Transverse colon (tissue), 3 donors: Measurements from ENCODE around the gene LRIG1.

Experiments
- CTCF ChIP-seq, 5 experiments: fragments of 200-600 bp in 3 of 5; fragments of 450-650 bp in 2 of 5; sonication (generic) in 3 of 5; IDR thresholded peaks; 1 replicate in 2 of 5; 2 replicates in 3 of 5; pipeline ENCODE4 v1.5.1; 2016 to 2017; ENCODE audit warnings: antibody characterized with exemption in 5 of 5, inconsistent platforms in 3 of 5, mild to moderate bottlenecking in 2 of 5, moderate library complexity in 1 of 5
- EP300 ChIP-seq: sonication (generic); formaldehyde crosslinking; IDR thresholded peaks from one replicate; pipeline ENCODE4 v1.6.1; 2017; ENCODE audit warnings: antibody characterized with exemption, low read depth

- TF ChIP-seq CTCF (IDR thresholded peaks at IDR 0.05) (no peak), EP300 (no peak)
Measured at GRCh38 chr3:66411474-66411873, 89.3 kb downstream of the LRIG1 start.
